OCI-LY7 (cell line): Measurements from ENCODE around the gene CCDC60.

Experiments
- CTCF ChIP-seq: fragments of 200-600 bp; sonication (generic); conservative IDR thresholded peaks from 2 replicates; pipeline ENCODE4 v1.5.1; 2014; ENCODE audit warnings: mild to moderate bottlenecking, antibody characterized with exemption, low read length, moderate library complexity, mixed read lengths
- EZH2phosphoT487 ChIP-seq: fragments of 200-600 bp; sonication (generic); IDR thresholded peaks from 2 replicates; pipeline ENCODE4 v1.6.1; 2018; ENCODE audit warnings: low read depth, borderline replicate concordance, mild to moderate bottlenecking, mixed run types, antibody characterized with exemption, low read length, moderate library complexity, mixed read lengths

GRCh38 chr12:119447618-119448017 is 113.1 kb downstream of the CCDC60 start:
- TF ChIP-seq CTCF (no peak), EZH2phosphoT487 (no peak)
